Tibial nerve (tissue), 4 donors: ENCODE data around the gene OR10H4.

ENCODE experiments used
- EP300 ChIP-seq, 2 donors: sonication (generic); formaldehyde crosslinking; IDR thresholded peaks; one replicate each; pipeline ENCODE4 v1.6.1; 2017; ENCODE audit warnings: antibody characterized with exemption in 2 of 2, mild to moderate bottlenecking in 1 of 2
- POLR2A ChIP-seq, 2 donors: fragments of 450-650 bp; IDR thresholded peaks; one replicate each; pipeline ENCODE4 v1.6.1; 2017; ENCODE audit warnings: antibody characterized with exemption in 2 of 2, mild to moderate bottlenecking in 2 of 2, moderate library complexity in 2 of 2
- TF ChIP-seq, protein P1 (sequence below), 5 experiments: fragments of 200-600 bp in 3 of 5; fragments of 450-650 bp in 2 of 5; sonication (generic) in 3 of 5; IDR thresholded peaks; one replicate each; pipeline ENCODE4 v1.5.1; 2016 to 2019; ENCODE audit warnings: antibody characterized with exemption in 5 of 5, mild to moderate bottlenecking in 3 of 5, moderate library complexity in 2 of 5

DNA sequence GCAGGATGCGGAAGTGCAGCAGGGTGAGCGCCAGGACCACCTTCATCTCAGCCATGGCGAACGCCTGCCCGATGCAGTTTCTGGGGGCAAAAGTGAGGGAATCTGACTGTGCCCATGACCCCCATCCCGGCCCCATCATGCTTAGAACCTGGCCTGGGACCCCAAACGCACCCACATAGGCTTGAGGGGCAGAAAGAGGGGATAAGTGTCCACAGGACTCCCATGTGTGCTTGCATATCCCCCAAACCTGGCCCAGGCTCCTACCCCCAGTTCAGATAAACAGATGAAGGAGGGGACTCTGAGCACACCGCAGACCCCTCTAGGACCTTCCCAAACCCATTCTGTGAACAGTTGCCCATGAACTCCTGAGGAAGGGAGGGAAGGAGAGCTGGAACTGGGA is 35.0 kb upstream of the OR10H4 start:
- TF ChIP-seq, protein P1, sequence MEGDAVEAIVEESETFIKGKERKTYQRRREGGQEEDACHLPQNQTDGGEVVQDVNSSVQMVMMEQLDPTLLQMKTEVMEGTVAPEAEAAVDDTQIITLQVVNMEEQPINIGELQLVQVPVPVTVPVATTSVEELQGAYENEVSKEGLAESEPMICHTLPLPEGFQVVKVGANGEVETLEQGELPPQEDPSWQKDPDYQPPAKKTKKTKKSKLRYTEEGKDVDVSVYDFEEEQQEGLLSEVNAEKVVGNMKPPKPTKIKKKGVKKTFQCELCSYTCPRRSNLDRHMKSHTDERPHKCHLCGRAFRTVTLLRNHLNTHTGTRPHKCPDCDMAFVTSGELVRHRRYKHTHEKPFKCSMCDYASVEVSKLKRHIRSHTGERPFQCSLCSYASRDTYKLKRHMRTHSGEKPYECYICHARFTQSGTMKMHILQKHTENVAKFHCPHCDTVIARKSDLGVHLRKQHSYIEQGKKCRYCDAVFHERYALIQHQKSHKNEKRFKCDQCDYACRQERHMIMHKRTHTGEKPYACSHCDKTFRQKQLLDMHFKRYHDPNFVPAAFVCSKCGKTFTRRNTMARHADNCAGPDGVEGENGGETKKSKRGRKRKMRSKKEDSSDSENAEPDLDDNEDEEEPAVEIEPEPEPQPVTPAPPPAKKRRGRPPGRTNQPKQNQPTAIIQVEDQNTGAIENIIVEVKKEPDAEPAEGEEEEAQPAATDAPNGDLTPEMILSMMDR (IDR thresholded peaks at IDR 0.05) = no peak
- TF ChIP-seq EP300 (IDR thresholded peaks at IDR 0.05) = no peak
- no peak for TF ChIP-seq POLR2A (IDR thresholded peaks at IDR 0.05)
